ENCODE results near the gene PDGFD.

PDGFD gene

GRCh38 chr11:104046331-104046730, 117.6 kb downstream of the PDGFD start:
- no peak for TF ChIP-seq CTCF (conservative IDR thresholded peaks at IDR 0.05; ENCODE audit: control insufficient read depth, insufficient read depth, low read depth, low read length)
- H3K4me3 ChIP-seq (ENCODE audit: control insufficient read depth, low read depth, low read length), result no peak overlapping the region
- DNase-seq (ENCODE audit: low read depth), result no peak

- DNase-seq (ENCODE audit: low read depth), result peak; percentile 14
- no peak overlapping the region for H3K4me3 ChIP-seq (ENCODE audit: control insufficient read depth, low read depth, low read length)
- no peak for TF ChIP-seq CTCF (conservative IDR thresholded peaks at IDR 0.05; ENCODE audit: control insufficient read depth, insufficient read depth, low read depth, low read length)
These were observed 120.2 kb downstream of the PDGFD start for GRCh38 chr11:104043678-104044239.

DNA sequence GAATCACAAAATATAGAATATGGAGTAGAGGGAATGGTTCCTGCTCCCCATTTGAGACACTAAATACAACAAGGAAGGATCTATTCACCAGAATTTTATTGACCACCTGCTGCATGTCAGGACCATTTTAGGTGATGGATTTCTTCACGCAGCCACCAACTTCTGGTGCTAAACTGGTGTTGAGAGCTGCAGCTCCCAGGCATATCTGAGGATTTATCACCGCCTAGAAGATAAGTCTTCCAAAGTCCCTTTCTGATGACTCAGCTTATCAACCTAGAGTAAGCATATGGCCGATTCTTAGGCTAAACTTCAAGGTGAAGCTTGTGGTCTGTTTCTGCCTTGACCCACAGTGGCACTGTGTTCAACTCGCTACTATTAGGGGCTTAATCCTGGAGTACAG, 120.8 kb downstream of the PDGFD start:
- no peak for TF ChIP-seq CTCF (conservative IDR thresholded peaks at IDR 0.05; ENCODE audit: control insufficient read depth, insufficient read depth, low read depth, low read length)

DNA sequence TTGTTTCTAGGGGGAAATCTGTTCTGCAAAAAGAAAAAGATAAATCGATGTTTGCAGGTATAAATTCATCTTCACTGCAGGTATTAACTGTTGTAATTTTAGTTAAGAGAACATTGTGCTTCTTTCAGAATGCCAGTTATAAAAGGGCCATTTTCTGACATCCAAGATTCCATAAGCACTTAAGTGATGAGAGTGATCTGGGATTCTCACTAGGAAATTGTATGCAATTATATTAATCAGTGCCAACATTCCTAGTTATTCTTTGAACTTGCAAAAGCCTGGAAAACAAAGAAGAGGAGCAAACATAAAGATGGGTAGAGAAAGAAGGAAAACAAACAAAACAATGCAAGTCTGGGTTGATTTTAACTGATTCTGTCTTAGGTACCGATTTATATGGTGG, 122.2 kb downstream of the PDGFD start:
- no peak for DNase-seq (ENCODE audit: low read depth)
- no peak overlapping the region for H3K4me3 ChIP-seq (ENCODE audit: control insufficient read depth, low read depth, low read length)
- TF ChIP-seq CTCF (conservative IDR thresholded peaks at IDR 0.05; ENCODE audit: control insufficient read depth, insufficient read depth, low read depth, low read length), result no peak

More for the DNA sequence above, 120.8 kb downstream of the PDGFD start:
- no peak overlapping the region for H3K4me3 ChIP-seq (ENCODE audit: control insufficient read depth, low read depth, low read length)
- no peak for DNase-seq (ENCODE audit: low read depth)

DNA sequence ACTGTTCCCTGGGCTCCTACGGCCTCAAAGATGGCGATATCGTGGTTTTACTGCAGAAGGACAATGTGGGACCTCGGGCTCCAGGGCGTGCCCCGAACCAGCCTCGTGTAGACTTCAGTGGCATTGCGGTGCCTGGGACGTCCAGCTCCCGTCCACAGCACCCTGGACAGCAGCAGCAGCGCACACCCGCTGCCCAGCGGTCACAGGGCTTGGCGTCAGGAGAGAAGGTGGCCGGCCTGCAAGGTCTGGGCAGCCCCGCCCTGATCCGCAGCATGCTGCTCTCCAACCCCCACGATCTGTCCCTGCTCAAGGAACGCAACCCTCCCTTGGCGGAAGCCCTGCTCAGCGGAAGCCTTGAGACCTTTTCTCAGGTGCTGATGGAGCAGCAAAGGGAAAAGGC, 127.0 kb downstream of the PDGFD start:
- no peak for DNase-seq (ENCODE audit: low read depth)
- H3K4me3 ChIP-seq (ENCODE audit: control insufficient read depth, low read depth, low read length), result no peak overlapping the region
- TF ChIP-seq CTCF (conservative IDR thresholded peaks at IDR 0.05; ENCODE audit: control insufficient read depth, insufficient read depth, low read depth, low read length), result no peak

GRCh38 chr11:104036588-104036987, 127.4 kb downstream of the PDGFD start, which contains the start of gene DDI1:
DDI1 (plus strand) TSS chr11:104036640; CDS start chr11:104036823, 183 bp downstream.
- DNase-seq (ENCODE audit: low read depth), result no peak
- TF ChIP-seq CTCF (conservative IDR thresholded peaks at IDR 0.05; ENCODE audit: control insufficient read depth, insufficient read depth, low read depth, low read length), result no peak

GRCh38 chr11:104033561-104033960, 130.4 kb downstream of the PDGFD start:
- H3K4me3 ChIP-seq (ENCODE audit: control insufficient read depth, low read depth, low read length), result no peak overlapping the region
- TF ChIP-seq CTCF (conservative IDR thresholded peaks at IDR 0.05; ENCODE audit: control insufficient read depth, insufficient read depth, low read depth, low read length), result no peak
- peak; percentile 15 for DNase-seq (ENCODE audit: low read depth)

More at GRCh38 chr11:104036588-104036987, 127.4 kb downstream of the PDGFD start, which contains the start of gene DDI1:
- no peak within 1 kb of the TSS for H3K4me3 ChIP-seq (ENCODE audit: control insufficient read depth, low read depth, low read length)
